SK-N-SH (cell line): Measurements from ENCODE around the gene ACOXL. TPM values are rescaled to one million over a fixed set of nuclear protein-coding genes. Genes with fewer than 3 reads are reported as not detected.

Source experiments
- CTCF ChIA-PET: fragments of 300-600, 350-600 bp; formaldehyde crosslinking; extraction: SDS; loops from one replicate; lab custom pipeline; 2021; lab: Yijun Ruan, JAX
- POLR2A ChIA-PET: fragments of 350-600 bp; sonication (Branson Sonifier 250); formaldehyde crosslinking; extraction: SDS; loops from one replicate; lab custom pipeline; 2020; ENCODE audit warnings: antibody characterized with exemption, inconsistent platforms; lab: Yijun Ruan, JAX
- DNase-seq: peaks from one replicate; pipeline ENCODE4 v3.0.0; 2012
- H2AFZ ChIP-seq: fragments of 200-600 bp; sonication (generic); 2 replicates; pipeline ENCODE4 v1.8.1; 2016; ENCODE audit warnings: antibody characterized with exemption, mild to moderate bottlenecking, low read depth
- H3F3A ChIP-seq: fragments of 200-600 bp; sonication (generic); replicated peaks from 2 replicates; pipeline ENCODE3; 2016; ENCODE audit warnings: antibody characterized with exemption, mild to moderate bottlenecking; ENCODE audit not compliant: insufficient read depth
- H3K27ac ChIP-seq, 2 experiments: fragments of 200-500 bp in 1 of 2; fragments of 200-600 bp in 1 of 2; sonication (Bioruptor generic) in 1 of 2; sonication (generic), shearing (Covaris generic) in 1 of 2; 2 replicates each; pipeline versions ENCODE4 v1.5.1 to v1.6.1; 2014 to 2016; ENCODE audit warnings: low read depth in 2 of 2, inconsistent platforms in 1 of 2, low read length in 1 of 2, mild to moderate bottlenecking in 1 of 2, mixed read lengths in 1 of 2
- H3K27me3 ChIP-seq: fragments of 200-600 bp; sonication (generic), shearing (Covaris generic); 2 replicates; pipeline ENCODE4 v1.6.1; 2016; ENCODE audit warnings: mixed run types; ENCODE audit not compliant: insufficient read depth
- H3K36me3 ChIP-seq, 2 experiments: fragments of 200-500 bp in 1 of 2; fragments of 200-600 bp in 1 of 2; sonication (Bioruptor generic) in 1 of 2; sonication (generic) in 1 of 2; replicated peaks in 1 of 2; 2 replicates each; pipeline versions ENCODE3 to v1.5.1; 2014 to 2016; ENCODE audit warnings: low read length in 1 of 2, mild to moderate bottlenecking in 1 of 2; ENCODE audit not compliant: insufficient read depth in 2 of 2, control insufficient read depth in 1 of 2
- H3K4me1 ChIP-seq, 2 experiments: fragments of 200-500 bp in 1 of 2; fragments of 200-600 bp in 1 of 2; sonication (Bioruptor generic) in 1 of 2; sonication (generic), shearing (Covaris generic) in 1 of 2; 2 replicates each; pipeline versions ENCODE4 v1.5.1 to v1.6.1; 2014 to 2016; ENCODE audit warnings: low read depth in 1 of 2, low read length in 1 of 2, mixed run types in 1 of 2; ENCODE audit not compliant: insufficient read depth in 2 of 2, control insufficient read depth in 1 of 2
- H3K4me2 ChIP-seq: fragments of 200-600 bp; sonication (generic), shearing (Covaris generic); 2 replicates; pipeline ENCODE4 v1.6.1; 2017; ENCODE audit warnings: mixed run types
- H3K4me3 ChIP-seq, 2 experiments: fragments of 200-500 bp in 1 of 2; fragments of 200-600 bp in 1 of 2; sonication (Bioruptor generic) in 1 of 2; sonication (generic), shearing (Covaris generic) in 1 of 2; 2 replicates each; pipeline versions ENCODE4 v1.5.1 to v1.8.1; 2014 to 2016; ENCODE audit warnings: low read depth in 2 of 2, inconsistent platforms in 1 of 2, low read length in 1 of 2, mild to moderate bottlenecking in 1 of 2, mixed read lengths in 1 of 2, moderate library complexity in 1 of 2
- H3K79me2 ChIP-seq: fragments of 200-600 bp; sonication (generic); 2 replicates; pipeline ENCODE4 v1.8.1; 2017; ENCODE audit warnings: mild to moderate bottlenecking; ENCODE audit not compliant: insufficient read depth
- H3K9ac ChIP-seq: fragments of 200-600 bp; sonication (generic); 2 replicates; pipeline ENCODE4 v1.6.1; 2017; ENCODE audit warnings: mixed run types
- H3K9me2 ChIP-seq: fragments of 200-600 bp; sonication (generic); 2 replicates; pipeline ENCODE4 v1.6.1; 2017; ENCODE audit warnings: mixed run types
- H3K9me3 ChIP-seq: fragments of 200-600 bp; sonication (generic); 2 replicates; pipeline ENCODE4 v1.6.1; 2017; ENCODE audit warnings: mixed run types, mild to moderate bottlenecking, moderate library complexity
- H4K20me1 ChIP-seq: fragments of 200-600 bp; sonication (generic); 2 replicates; pipeline ENCODE4 v1.6.1; 2017; ENCODE audit warnings: mild to moderate bottlenecking, mixed run types; ENCODE audit not compliant: insufficient read depth
- CHD2 ChIP-seq: fragments of 150-350 bp; IDR thresholded peaks from 2 replicates; pipeline ENCODE4 v1.6.1; 2018; ENCODE audit warnings: low read length; ENCODE audit not compliant: partially characterized antibody
- CTCF ChIP-seq: fragments of 200-600 bp; sonication (generic); IDR thresholded peaks from 2 replicates; pipeline ENCODE4 v1.6.1; 2017; ENCODE audit warnings: antibody characterized with exemption, mild to moderate bottlenecking, moderate library complexity
- ELF1 ChIP-seq: IDR thresholded peaks from 2 replicates; pipeline ENCODE4 v1.4.0; 2012
- JUND ChIP-seq: IDR thresholded peaks from 2 replicates; pipeline ENCODE4 v1.4.0; 2012
- MEF2A ChIP-seq: IDR thresholded peaks from 2 replicates; pipeline ENCODE4 v1.4.0; 2012; ENCODE audit warnings: low read depth, borderline replicate concordance
- NFIC ChIP-seq: IDR thresholded peaks from 2 replicates; pipeline ENCODE4 v1.4.0; 2012; ENCODE audit warnings: borderline replicate concordance
- POLR2AphosphoS5 ChIP-seq: IDR thresholded peaks from 2 replicates; pipeline ENCODE4 v1.6.1; 2012; ENCODE audit warnings: low read depth, low read length
- RAD21 ChIP-seq: IDR thresholded peaks from 2 replicates; pipeline ENCODE4 v1.6.1; 2012; ENCODE audit warnings: mild to moderate bottlenecking, low read length
- RCOR1 ChIP-seq: fragments of 150-350 bp; IDR thresholded peaks from 2 replicates; pipeline ENCODE4 v1.6.1; 2017; ENCODE audit warnings: antibody characterized with exemption, low read length
- REST ChIP-seq: IDR thresholded peaks from 2 replicates; pipeline ENCODE4 v1.6.1; 2012; ENCODE audit warnings: mild to moderate bottlenecking, low read depth, low read length, moderate library complexity
- RFX5 ChIP-seq: IDR thresholded peaks from 2 replicates; pipeline ENCODE4 v1.6.1; 2012; ENCODE audit warnings: mild to moderate bottlenecking, improper control_type of control experiment, low read length
- SIN3A ChIP-seq: IDR thresholded peaks from 2 replicates; pipeline ENCODE4 v1.6.1; 2012; ENCODE audit warnings: low read depth, mild to moderate bottlenecking, low read length, moderate library complexity, borderline replicate concordance
- SMC3 ChIP-seq: IDR thresholded peaks from 2 replicates; pipeline ENCODE4 v1.6.1; 2012; ENCODE audit warnings: low read depth, low read length, improper control_type of control experiment
- TEAD4 ChIP-seq: IDR thresholded peaks from 2 replicates; pipeline ENCODE4 v1.4.0; 2012; ENCODE audit warnings: mild to moderate bottlenecking, borderline replicate concordance; ENCODE audit not compliant: insufficient read depth
- USF1 ChIP-seq: IDR thresholded peaks from 2 replicates; pipeline ENCODE4 v1.4.0; 2012; ENCODE audit warnings: low read depth, borderline replicate concordance
- USF2 ChIP-seq: fragments of 150-350 bp; IDR thresholded peaks from 2 replicates; pipeline ENCODE4 v1.6.1; 2017; ENCODE audit warnings: antibody characterized with exemption, low read length, low read depth, borderline replicate concordance
- ZBTB33 ChIP-seq: IDR thresholded peaks from 2 replicates; pipeline ENCODE4 v1.4.0; 2012; ENCODE audit warnings: low read depth, borderline replicate concordance
- WGBS: methylation state at CpG from one replicate; pipeline ENCODE4 v1.1.6; 2017; ENCODE audit warnings: low lambda C conversion rate; 5-methylcytosine and 5-hydroxymethylcytosine counted together
- polyA plus RNA-seq, 3 experiments: library from polyadenylated mRNA; depleted of rRNA; stranded (reverse); fragments of >200 nt; gene quantifications; 2 replicates each; pipeline ENCODE4 v1.2.3, GENCODE V29; 2012

ACOXL gene
- polyA plus RNA-seq, 1 of the 3 experiments (the other 2 are of a cell fraction) = not detected

GRCh38 chr2:111167076-111167862, 434.9 kb downstream of the ACOXL start:
- no peaks in the 10 kb centered on the region for H3K79me2 ChIP-seq
- no peak overlapping the region for H3K27ac ChIP-seq
- peaks cover 5% of the 10 kb centered on the region for H3F3A ChIP-seq
- H3K36me3 ChIP-seq = peaks cover 8 to 34% of the 10 kb centered on the region in 2 experiments
- 97% methylated on average over 9 of the region's 9 CpGs for WGBS
- no peak overlapping the region for H3K4me2 ChIP-seq
- H2AFZ ChIP-seq = no peak overlapping the region
- no peak overlapping the region for H3K9ac ChIP-seq
- H3K4me1 ChIP-seq = peaks cover 16 to 39% of the 10 kb centered on the region in 2 experiments; a peak in 3 of 4 replicates
- DNase-seq = no peak
- ChIA-PET POLR2A (no interaction called here), CTCF (no interaction called here)
- TF ChIP-seq SIN3A (no peak), USF1 (no peak), CTCF (no peak), ZBTB33 (no peak), TEAD4 (no peak), CHD2 (no peak), SMC3 (no peak), REST (no peak), USF2 (no peak), JUND (no peak), RAD21 (no peak), NFIC (no peak), POLR2AphosphoS5 (no peak), RCOR1 (no peak), MEF2A (no peak), RFX5 (no peak), ELF1 (no peak)
- H4K20me1 ChIP-seq = no peaks in the 10 kb centered on the region
- H3K9me3 ChIP-seq = no peaks in the 10 kb centered on the region
- H3K9me2 ChIP-seq = no peaks in the 10 kb centered on the region
- H3K4me3 ChIP-seq = no peak overlapping the region
- H3K27me3 ChIP-seq = no peaks in the 10 kb centered on the region
